OCI-LY7 (cell line): Measurements from ENCODE around the gene GJA5.

Experiments used
- EZH2phosphoT487 ChIP-seq: fragments of 200-600 bp; sonication (generic); IDR thresholded peaks from 2 replicates; pipeline ENCODE4 v1.6.1; 2018; ENCODE audit warnings: low read depth, borderline replicate concordance, mild to moderate bottlenecking, mixed run types, antibody characterized with exemption, low read length, moderate library complexity, mixed read lengths
- TF ChIP-seq, protein P1 (sequence below): fragments of 200-600 bp; sonication (generic); conservative IDR thresholded peaks from 2 replicates; pipeline ENCODE4 v1.5.1; 2014; ENCODE audit warnings: mild to moderate bottlenecking, antibody characterized with exemption, low read length, moderate library complexity, mixed read lengths

DNA sequence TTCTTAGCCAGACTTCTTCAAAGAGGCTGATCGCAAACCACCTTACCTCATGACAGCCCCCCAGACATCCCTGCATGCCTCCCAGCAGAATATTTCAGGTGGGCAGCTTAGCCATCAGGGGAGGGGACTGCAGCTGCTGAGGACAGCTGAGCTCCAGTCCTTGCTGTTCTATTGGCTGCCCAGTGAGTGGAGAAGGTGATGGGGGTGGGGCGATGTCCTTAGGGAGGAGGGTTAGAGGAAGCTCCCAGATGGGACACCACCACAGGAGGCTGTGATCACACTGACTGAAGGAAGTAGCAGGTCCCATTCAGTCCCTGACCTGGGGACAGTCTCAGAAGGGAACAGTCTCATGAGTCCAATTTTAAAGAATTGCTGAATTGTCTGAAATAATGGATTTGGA lies 38.3 kb downstream of the GJA5 start:
- TF ChIP-seq, protein P1, sequence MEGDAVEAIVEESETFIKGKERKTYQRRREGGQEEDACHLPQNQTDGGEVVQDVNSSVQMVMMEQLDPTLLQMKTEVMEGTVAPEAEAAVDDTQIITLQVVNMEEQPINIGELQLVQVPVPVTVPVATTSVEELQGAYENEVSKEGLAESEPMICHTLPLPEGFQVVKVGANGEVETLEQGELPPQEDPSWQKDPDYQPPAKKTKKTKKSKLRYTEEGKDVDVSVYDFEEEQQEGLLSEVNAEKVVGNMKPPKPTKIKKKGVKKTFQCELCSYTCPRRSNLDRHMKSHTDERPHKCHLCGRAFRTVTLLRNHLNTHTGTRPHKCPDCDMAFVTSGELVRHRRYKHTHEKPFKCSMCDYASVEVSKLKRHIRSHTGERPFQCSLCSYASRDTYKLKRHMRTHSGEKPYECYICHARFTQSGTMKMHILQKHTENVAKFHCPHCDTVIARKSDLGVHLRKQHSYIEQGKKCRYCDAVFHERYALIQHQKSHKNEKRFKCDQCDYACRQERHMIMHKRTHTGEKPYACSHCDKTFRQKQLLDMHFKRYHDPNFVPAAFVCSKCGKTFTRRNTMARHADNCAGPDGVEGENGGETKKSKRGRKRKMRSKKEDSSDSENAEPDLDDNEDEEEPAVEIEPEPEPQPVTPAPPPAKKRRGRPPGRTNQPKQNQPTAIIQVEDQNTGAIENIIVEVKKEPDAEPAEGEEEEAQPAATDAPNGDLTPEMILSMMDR: no peak
- TF ChIP-seq EZH2phosphoT487: no peak
